H1 (cell line): ENCODE results near the gene RAPGEF1. TPM values are rescaled to one million over a fixed set of nuclear protein-coding genes. Genes with fewer than 3 reads are reported as not detected.

Experiments used
- BACH1 ChIP-seq: IDR thresholded peaks from 2 replicates; pipeline ENCODE4 v1.6.1; 2012; ENCODE audit warnings: low read length, improper control_type of control experiment
- JUN ChIP-seq: IDR thresholded peaks from 2 replicates; pipeline ENCODE4 v1.6.1; 2011; ENCODE audit warnings: low read depth, mild to moderate bottlenecking, improper control_type of control experiment, low read length
- JUND ChIP-seq: IDR thresholded peaks from 2 replicates; pipeline ENCODE4 v1.6.1; 2011; ENCODE audit warnings: mild to moderate bottlenecking, improper control_type of control experiment, low read length
- KDM5A ChIP-seq: fragments of 200-600 bp; IDR thresholded peaks from 2 replicates; pipeline ENCODE4 v1.7.1; 2012; ENCODE audit warnings: mild to moderate bottlenecking, low read length, inconsistent platforms, mixed read lengths
- NANOG ChIP-seq: IDR thresholded peaks from 2 replicates; pipeline ENCODE4 v1.6.1; 2011; ENCODE audit warnings: low read length, low read depth, mild to moderate bottlenecking, inconsistent platforms; ENCODE audit not compliant: insufficient read depth, poor library complexity, severe bottlenecking
- SIRT6 ChIP-seq: IDR thresholded peaks from one replicate; pipeline ENCODE4 v1.7.1; 2012; ENCODE audit warnings: low read length, inconsistent platforms
- SRF ChIP-seq: IDR thresholded peaks from 2 replicates; pipeline ENCODE4 v1.6.1; 2011; ENCODE audit warnings: mild to moderate bottlenecking, low read depth, low read length, moderate library complexity
- polyA plus RNA-seq, 7 experiments: library from polyadenylated mRNA; depleted of rRNA in 3 of 7; stranded (reverse) in 5 of 7; unstranded in 2 of 7; fragments of >200 nt in 5 of 7; fragments of 200-250 nt in 2 of 7; gene quantifications; 1 replicate in 5 of 7; 2 replicates in 1 of 7; 4 replicates in 1 of 7; pipeline versions ENCODE4 v1.2.1 to v1.2.3, GENCODE V29; 2011 to 2013; ENCODE audit warnings: missing spikeins in 2 of 7, mixed read lengths in 2 of 7
- total RNA-seq: library from RNA; stranded (reverse); fragmentation: NEBNext Ultra II Directional; extraction: Animal tissue kit (Norgen Biotek cat#: 25700); gene quantifications from 2 replicates; pipeline ENCODE4 v1.2.1, GENCODE V29; 2021
- TF ChIP-seq, protein P1 (sequence below): IDR thresholded peaks from 2 replicates; pipeline ENCODE4 v1.6.1; 2012; ENCODE audit warnings: inconsistent platforms

Gene RAPGEF1
- total and polyA plus RNA-seq, 2 of the 8 experiments (the other 6 are each of a cell fraction or from before 2014, with no cell fraction given) = 29.7 to 78.9 TPM

DNA sequence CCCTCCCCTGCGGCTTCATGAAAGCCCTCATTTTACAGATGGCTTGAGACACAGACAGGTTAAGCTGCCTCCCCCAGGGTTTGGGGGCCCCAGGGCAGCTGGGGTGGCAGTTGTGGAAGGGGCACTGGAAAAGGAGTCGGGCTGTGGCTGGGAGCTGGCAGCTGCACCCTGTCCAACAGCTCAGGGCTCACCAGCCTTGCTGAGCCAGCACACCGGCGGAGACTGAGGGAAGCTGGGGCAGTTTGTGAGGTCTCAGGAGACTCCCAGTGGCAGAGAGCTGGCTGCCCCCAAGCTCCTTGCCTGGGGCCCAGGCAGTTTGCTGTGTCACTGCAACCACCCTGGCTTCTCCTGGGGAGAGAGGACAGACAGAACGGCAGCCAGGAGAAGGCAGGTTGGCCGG, 34.8 kb upstream of the RAPGEF1 start (continued):
- no peak for TF ChIP-seq NANOG
- TF ChIP-seq JUND = no peak
- TF ChIP-seq JUN = no peak
- TF ChIP-seq, protein P1, sequence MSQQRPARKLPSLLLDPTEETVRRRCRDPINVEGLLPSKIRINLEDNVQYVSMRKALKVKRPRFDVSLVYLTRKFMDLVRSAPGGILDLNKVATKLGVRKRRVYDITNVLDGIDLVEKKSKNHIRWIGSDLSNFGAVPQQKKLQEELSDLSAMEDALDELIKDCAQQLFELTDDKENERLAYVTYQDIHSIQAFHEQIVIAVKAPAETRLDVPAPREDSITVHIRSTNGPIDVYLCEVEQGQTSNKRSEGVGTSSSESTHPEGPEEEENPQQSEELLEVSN = no peak
- no peak for TF ChIP-seq BACH1
- TF ChIP-seq SRF = no peak
- no peak for TF ChIP-seq KDM5A
- TF ChIP-seq SIRT6 = no peak
